HUES6 (cell line): ENCODE measurements around the gene ARNT2.

Experiments used
- H3K27ac ChIP-seq: 2 replicates; pipeline ENCODE4 v1.7.0; 2013; ENCODE audit warnings: low read depth, mild to moderate bottlenecking, low read length, inconsistent platforms
- H3K27me3 ChIP-seq: 2 replicates; pipeline ENCODE4 v1.6.1; 2013; ENCODE audit warnings: low read length; ENCODE audit not compliant: control insufficient read depth, insufficient read depth
- H3K36me3 ChIP-seq: 2 replicates; pipeline ENCODE4 v1.6.1; 2013; ENCODE audit warnings: low read length; ENCODE audit not compliant: control insufficient read depth, insufficient read depth
- H3K4me1 ChIP-seq: 2 replicates; pipeline ENCODE4 v1.6.1; 2013; ENCODE audit warnings: low read length; ENCODE audit not compliant: control insufficient read depth, insufficient read depth
- H3K4me3 ChIP-seq: 2 replicates; pipeline ENCODE4 v1.5.1; 2013; ENCODE audit warnings: low read depth, low read length
- H3K9ac ChIP-seq: one replicate; pipeline ENCODE4 v1.6.1; 2013; ENCODE audit warnings: mild to moderate bottlenecking, low read length
- H3K9me3 ChIP-seq: 2 replicates; pipeline ENCODE4 v1.6.1; 2013; ENCODE audit warnings: low read depth, low read length; ENCODE audit not compliant: control insufficient read depth, insufficient read depth

The ARNT2 gene

DNA sequence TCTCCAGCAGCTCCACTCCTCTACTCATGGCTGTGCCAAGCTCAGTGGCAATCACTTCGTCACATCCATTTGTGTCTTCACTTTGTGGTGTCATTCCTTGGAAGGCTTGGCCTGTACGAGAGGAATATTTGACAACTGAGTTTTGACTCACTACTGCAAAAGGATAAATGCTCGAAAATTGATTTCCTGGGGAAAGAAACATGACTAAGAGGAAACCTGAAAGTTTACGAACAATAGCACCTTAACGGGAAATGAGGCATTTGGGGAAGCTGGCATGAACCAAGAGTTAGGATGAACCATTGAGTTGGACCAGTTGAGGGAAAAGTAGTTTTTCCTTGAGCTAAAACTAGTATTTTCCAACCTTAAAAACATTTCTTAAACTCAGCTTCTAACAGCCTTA lies 216.7 kb downstream of the ARNT2 start:
- no peaks in the 10 kb centered on the region for H3K9me3 ChIP-seq
- no peaks in the 10 kb centered on the region for H3K36me3 ChIP-seq
- no peak overlapping the region for H3K9ac ChIP-seq
- H3K4me1 ChIP-seq: no peaks in the 10 kb centered on the region
- H3K4me3 ChIP-seq: no peak overlapping the region
- no peaks in the 10 kb centered on the region for H3K27me3 ChIP-seq
- no peak overlapping the region for H3K27ac ChIP-seq

DNA sequence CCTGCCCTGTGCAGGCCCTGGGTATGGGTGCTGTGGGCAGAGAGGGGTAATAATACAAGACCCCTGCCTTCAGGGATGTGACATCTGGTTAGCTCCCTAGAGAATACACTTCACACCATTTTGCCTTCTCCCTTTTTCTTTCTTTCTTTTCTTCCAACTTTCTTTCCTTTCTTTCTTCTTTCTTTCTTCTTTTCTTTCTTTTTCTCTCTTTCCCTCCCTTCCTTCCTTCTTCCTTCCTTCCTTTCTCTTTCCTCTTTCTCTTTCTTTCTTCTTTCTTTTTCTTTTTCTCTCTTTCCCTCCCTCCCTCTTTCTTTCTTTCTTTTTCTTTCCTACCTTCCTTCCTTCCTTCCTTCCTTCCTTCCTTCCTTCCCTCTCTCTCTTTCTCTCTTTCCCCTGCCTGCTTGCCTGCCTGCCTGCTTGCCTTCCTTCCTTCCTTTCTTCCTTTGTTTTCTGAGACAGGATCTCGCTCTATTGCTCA lies 222.5 kb downstream of the ARNT2 start:
- Histone ChIP-seq H3K9me3 (no peaks in the 10 kb centered on the region), H3K27ac (no peak overlapping the region), H3K4me1 (no peaks in the 10 kb centered on the region), H3K9ac (no peak overlapping the region), H3K36me3 (no peaks in the 10 kb centered on the region), H3K4me3 (no peak overlapping the region), H3K27me3 (no peaks in the 10 kb centered on the region)

DNA sequence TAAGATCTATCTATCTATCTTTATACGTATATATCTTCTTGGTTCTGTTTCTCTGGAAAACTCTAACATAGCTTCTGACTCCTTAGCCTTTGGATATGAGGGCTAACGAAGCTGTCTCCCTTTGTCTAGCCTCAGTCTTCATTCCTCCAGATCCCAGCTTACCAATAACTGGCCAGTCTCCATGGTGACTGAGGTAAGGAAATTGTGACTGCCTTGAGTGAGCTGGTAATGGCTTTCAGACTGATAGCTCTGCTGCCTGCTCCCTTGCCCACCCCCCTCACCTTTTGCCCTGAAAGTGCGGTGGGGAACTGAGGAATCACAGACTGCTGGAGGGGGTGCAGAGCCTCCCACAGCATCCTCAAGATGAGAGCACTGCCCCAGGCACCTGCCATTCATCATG lies 225.2 kb downstream of the ARNT2 start:
- H3K27ac ChIP-seq: no peak overlapping the region
- no peak overlapping the region for H3K4me3 ChIP-seq
- no peaks in the 10 kb centered on the region for H3K36me3 ChIP-seq
- no peak overlapping the region for H3K9ac ChIP-seq
- no peaks in the 10 kb centered on the region for H3K9me3 ChIP-seq
- H3K4me1 ChIP-seq: no peaks in the 10 kb centered on the region
- H3K27me3 ChIP-seq: no peaks in the 10 kb centered on the region

DNA sequence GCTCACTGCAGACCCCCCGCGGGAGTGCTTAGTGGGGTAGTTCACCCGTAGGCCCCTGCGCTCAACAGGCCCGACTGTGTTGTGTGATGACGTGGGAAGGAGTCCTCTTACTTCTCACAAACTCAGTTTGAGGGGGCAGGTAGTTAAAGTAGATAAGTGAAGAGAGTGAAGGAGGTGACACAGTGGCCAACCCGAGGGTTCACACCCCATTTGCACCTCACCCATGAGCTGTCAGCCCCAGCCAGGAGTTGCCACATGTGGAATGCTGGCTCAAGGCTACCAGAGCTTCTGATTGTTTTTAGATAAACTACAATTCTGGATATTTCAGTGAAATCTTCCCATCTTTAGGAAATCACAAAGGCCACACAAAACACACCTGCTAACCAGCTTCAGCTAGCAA lies 226.8 kb downstream of the ARNT2 start:
- Histone ChIP-seq H3K27me3 (no peaks in the 10 kb centered on the region; the same call in 1 of the 2 replicates), H3K4me1 (no peaks in the 10 kb centered on the region), H3K27ac (no peak overlapping the region), H3K9ac (no peak overlapping the region), H3K4me3 (no peak overlapping the region), H3K9me3 (no peaks in the 10 kb centered on the region), H3K36me3 (no peaks in the 10 kb centered on the region)

DNA sequence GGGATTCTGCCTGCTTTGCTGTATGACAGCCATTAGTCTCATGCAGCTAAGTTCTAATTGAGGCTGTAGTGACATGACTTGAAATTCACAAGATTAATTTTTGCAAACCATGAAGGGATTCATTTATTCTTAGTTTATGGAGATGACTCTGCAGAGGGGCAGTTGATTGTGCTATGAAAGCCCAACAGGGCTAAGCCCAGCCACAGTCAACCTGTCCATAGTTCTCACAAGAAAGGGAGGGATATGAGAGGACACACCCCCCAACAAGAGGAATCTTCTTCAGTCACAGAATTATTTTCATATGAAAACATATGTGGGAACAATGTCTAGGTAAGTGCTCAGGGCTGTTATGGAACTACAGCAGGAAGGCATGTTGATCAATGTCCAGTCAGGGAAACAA lies 229.0 kb downstream of the ARNT2 start:
- H3K27me3 ChIP-seq: no peaks in the 10 kb centered on the region; the same call in 1 of the 2 replicates
- no peak overlapping the region for H3K27ac ChIP-seq
- H3K4me1 ChIP-seq: no peaks in the 10 kb centered on the region
- no peaks in the 10 kb centered on the region for H3K9me3 ChIP-seq
- H3K36me3 ChIP-seq: no peaks in the 10 kb centered on the region
- H3K9ac ChIP-seq: no peak overlapping the region
- H3K4me3 ChIP-seq: no peak overlapping the region

DNA sequence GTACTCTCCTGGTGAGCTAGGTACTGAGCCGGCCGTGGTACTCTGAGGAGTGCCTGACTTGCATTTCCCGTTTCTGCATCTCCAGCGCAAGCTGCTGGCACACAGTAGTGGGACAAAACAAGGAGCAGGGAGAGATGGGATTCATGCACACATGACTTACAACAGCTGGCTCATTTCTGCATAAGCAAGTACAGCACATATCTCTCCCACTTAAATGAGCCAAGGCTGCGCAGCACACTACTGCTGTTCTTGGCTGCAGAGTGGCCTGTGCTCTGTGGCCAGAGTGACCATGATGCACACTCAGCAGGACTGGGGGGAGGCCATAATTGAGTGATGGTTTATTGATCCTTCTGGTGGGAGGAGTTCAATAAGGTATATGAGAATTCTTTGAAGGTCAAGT lies 231.8 kb downstream of the ARNT2 start:
- Histone ChIP-seq H3K27me3 (no peaks in the 10 kb centered on the region; the same call in 1 of the 2 replicates), H3K4me1 (no peaks in the 10 kb centered on the region), H3K9ac (no peak overlapping the region), H3K27ac (no peak overlapping the region), H3K9me3 (peaks cover 12% of the 10 kb centered on the region), H3K4me3 (no peak overlapping the region), H3K36me3 (no peaks in the 10 kb centered on the region)

DNA sequence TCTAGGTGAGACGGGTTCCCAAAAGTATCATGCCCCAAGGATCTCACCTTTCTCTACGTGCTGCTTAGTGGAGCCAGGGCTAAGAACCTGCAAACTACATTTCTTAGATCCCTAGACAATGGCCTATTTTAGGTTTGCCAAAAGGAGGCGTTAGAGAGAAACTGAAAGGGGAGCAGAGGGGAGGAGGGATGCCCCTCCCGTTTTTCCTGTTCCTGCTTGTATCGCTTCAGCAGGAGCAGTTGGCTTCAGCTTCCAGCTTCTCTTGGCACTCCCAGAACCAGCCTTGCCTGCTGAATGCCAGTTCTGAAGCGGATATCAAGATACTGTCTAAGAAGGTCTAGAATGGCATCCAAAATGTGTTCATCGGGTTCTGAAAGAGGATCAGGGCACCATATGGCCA lies 232.5 kb downstream of the ARNT2 start:
- no peaks in the 10 kb centered on the region; the same call in 1 of the 2 replicates for H3K27me3 ChIP-seq
- peaks cover 17% of the 10 kb centered on the region for H3K9me3 ChIP-seq
- H3K27ac ChIP-seq: no peak overlapping the region
- H3K36me3 ChIP-seq: no peaks in the 10 kb centered on the region
- no peaks in the 10 kb centered on the region for H3K4me1 ChIP-seq
- H3K4me3 ChIP-seq: no peak overlapping the region
- H3K9ac ChIP-seq: no peak overlapping the region

DNA sequence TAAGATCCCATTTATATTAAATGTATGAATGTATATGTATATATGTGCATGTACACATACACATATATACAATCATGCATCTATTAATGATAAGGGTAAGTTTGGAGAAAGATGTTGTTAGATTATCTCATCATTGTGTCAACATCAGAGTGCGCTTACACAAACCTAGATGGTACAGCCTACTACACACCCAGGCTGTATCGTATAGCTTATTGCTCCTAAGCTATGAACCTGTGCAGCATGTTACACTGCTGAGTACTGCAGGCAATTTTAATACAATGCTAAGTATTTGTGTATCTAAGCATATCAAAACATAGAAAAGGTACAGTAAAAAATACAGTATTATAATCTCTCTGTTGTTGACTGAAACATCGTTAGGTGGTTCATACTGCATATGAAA lies 233.6 kb downstream of the ARNT2 start:
- Histone ChIP-seq H3K4me1 (no peaks in the 10 kb centered on the region), H3K4me3 (no peak overlapping the region), H3K9ac (no peak overlapping the region), H3K27me3 (no peaks in the 10 kb centered on the region; the same call in 1 of the 2 replicates), H3K9me3 (peaks cover 17% of the 10 kb centered on the region), H3K36me3 (no peaks in the 10 kb centered on the region), H3K27ac (no peak overlapping the region)

DNA sequence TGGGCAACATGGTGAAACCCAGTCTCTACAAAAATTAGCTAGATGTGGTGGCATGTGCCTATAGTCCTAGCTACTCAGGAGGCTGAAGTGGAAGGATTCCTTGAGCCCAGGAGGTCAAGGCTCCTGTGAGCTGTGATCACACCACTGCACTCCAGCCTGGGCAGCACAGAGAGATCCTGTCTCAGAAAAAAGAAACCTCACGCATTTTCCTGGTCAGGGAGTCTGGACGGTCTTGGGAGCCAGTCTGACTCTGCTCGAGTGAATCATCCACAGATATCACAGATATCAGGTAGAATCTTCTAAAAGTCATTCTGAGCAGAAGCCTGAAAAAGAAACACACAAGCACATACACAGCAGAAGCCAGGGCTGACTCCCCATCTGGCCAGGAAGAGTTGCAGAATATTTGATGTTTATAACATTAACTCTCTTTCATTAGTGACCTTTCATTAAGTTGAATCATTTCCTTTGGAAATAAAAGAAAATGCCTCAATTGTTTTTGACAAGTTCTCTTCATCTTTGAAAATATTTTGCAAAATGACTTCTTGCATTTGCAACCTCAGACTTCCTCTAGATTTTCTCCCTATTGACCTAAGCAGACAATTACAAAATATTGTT lies 234.5 kb downstream of the ARNT2 start:
- H3K9ac ChIP-seq: no peak overlapping the region
- no peaks in the 10 kb centered on the region for H3K36me3 ChIP-seq
- peaks cover 17% of the 10 kb centered on the region for H3K9me3 ChIP-seq
- H3K27me3 ChIP-seq: no peaks in the 10 kb centered on the region; the same call in 1 of the 2 replicates
- no peak overlapping the region for H3K4me3 ChIP-seq
- no peaks in the 10 kb centered on the region for H3K4me1 ChIP-seq
- no peak overlapping the region for H3K27ac ChIP-seq

DNA sequence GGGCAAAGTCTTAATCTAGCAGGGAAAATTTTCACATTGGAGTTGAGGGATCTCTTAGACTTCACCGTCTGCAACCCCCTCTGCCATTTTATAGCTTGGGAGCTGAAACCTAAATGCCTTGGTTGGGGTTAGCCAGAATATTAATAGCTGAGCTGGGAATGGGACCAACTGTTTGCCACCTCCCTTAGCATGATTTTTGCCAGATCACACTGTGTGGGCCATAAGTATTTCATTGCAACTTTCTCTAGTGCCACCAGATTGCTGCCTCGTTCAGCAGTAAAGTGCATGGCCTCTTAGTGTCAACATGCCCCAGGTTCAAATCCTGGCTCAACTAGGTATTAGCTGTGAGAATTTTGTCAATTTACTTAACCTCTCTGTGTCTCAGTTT lies 235.0 kb downstream of the ARNT2 start:
- Histone ChIP-seq H3K9me3 (peaks cover 17% of the 10 kb centered on the region), H3K4me3 (no peak overlapping the region), H3K36me3 (no peaks in the 10 kb centered on the region), H3K27ac (no peak overlapping the region), H3K4me1 (no peaks in the 10 kb centered on the region), H3K9ac (no peak overlapping the region), H3K27me3 (no peaks in the 10 kb centered on the region; the same call in 1 of the 2 replicates)

DNA sequence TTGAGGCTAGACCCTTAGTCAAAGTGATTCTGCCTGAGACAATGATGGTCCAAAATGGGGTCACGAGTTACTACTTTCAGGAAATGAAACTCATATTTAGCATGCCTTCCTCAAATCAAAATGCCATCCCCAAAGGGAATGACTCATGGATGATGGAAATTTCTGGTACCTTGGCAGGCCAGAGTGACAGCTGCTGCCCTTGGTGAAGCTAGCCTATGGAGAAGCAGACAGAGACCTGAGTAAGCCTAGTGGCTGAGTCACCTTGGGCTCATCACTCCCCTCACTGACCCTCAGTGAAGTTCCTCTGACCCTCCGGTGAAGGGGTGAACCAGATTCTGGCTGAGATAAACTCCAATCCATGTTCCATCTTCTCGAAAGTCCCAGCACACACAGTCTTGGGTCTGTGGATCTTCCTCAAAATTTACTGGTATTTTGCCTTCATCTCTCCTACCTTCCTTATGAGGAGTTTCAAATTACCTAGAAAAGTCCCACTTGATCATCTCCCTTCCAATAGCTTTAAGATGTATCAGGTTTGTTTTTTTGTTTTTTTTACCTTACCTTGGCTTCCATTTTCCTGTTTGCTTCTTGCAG lies 236.4 kb downstream of the ARNT2 start:
- no peaks in the 10 kb centered on the region for H3K36me3 ChIP-seq
- no peak overlapping the region for H3K9ac ChIP-seq
- H3K27ac ChIP-seq: no peak overlapping the region
- H3K27me3 ChIP-seq: no peaks in the 10 kb centered on the region; the same call in 1 of the 2 replicates
- H3K9me3 ChIP-seq: peaks cover 21% of the 10 kb centered on the region
- H3K4me1 ChIP-seq: no peaks in the 10 kb centered on the region
- H3K4me3 ChIP-seq: no peak overlapping the region
